ENCODE data around the gene SPECC1. TPM values are rescaled to one million over a fixed set of nuclear protein-coding genes. Genes with fewer than 3 reads are reported as not detected.

Gene SPECC1
- total RNA-seq, 1 experiment from 2014 or later = 43.5 TPM

- TF ChIP-seq, protein P1, sequence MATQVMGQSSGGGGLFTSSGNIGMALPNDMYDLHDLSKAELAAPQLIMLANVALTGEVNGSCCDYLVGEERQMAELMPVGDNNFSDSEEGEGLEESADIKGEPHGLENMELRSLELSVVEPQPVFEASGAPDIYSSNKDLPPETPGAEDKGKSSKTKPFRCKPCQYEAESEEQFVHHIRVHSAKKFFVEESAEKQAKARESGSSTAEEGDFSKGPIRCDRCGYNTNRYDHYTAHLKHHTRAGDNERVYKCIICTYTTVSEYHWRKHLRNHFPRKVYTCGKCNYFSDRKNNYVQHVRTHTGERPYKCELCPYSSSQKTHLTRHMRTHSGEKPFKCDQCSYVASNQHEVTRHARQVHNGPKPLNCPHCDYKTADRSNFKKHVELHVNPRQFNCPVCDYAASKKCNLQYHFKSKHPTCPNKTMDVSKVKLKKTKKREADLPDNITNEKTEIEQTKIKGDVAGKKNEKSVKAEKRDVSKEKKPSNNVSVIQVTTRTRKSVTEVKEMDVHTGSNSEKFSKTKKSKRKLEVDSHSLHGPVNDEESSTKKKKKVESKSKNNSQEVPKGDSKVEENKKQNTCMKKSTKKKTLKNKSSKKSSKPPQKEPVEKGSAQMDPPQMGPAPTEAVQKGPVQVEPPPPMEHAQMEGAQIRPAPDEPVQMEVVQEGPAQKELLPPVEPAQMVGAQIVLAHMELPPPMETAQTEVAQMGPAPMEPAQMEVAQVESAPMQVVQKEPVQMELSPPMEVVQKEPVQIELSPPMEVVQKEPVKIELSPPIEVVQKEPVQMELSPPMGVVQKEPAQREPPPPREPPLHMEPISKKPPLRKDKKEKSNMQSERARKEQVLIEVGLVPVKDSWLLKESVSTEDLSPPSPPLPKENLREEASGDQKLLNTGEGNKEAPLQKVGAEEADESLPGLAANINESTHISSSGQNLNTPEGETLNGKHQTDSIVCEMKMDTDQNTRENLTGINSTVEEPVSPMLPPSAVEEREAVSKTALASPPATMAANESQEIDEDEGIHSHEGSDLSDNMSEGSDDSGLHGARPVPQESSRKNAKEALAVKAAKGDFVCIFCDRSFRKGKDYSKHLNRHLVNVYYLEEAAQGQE (IDR thresholded peaks at IDR 0.05; ENCODE audit: low read depth) = no peak
- TF ChIP-seq, protein P2, sequence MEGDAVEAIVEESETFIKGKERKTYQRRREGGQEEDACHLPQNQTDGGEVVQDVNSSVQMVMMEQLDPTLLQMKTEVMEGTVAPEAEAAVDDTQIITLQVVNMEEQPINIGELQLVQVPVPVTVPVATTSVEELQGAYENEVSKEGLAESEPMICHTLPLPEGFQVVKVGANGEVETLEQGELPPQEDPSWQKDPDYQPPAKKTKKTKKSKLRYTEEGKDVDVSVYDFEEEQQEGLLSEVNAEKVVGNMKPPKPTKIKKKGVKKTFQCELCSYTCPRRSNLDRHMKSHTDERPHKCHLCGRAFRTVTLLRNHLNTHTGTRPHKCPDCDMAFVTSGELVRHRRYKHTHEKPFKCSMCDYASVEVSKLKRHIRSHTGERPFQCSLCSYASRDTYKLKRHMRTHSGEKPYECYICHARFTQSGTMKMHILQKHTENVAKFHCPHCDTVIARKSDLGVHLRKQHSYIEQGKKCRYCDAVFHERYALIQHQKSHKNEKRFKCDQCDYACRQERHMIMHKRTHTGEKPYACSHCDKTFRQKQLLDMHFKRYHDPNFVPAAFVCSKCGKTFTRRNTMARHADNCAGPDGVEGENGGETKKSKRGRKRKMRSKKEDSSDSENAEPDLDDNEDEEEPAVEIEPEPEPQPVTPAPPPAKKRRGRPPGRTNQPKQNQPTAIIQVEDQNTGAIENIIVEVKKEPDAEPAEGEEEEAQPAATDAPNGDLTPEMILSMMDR (IDR thresholded peaks at IDR 0.05 in 2 of 3, conservative IDR thresholded peaks at IDR 0.05 in 1 of 3; ENCODE audit: borderline replicate concordance in 1 of 3, insufficient read depth in 1 of 3, low read depth in 2 of 3, low read length in 2 of 3) = no peak
- TF ChIP-seq ZNF274 (IDR thresholded peaks at IDR 0.05; ENCODE audit: low read depth, low read length) (no peak), TCF7L2 (IDR thresholded peaks at IDR 0.05; ENCODE audit: borderline replicate concordance, extremely low read depth, insufficient read depth, insufficient read length) (no peak)
These were observed 105.3 kb downstream of the SPECC1 start (continued) for GRCh38 chr17:20114466-20114865.

- peak; percentile 90 for ATAC-seq
- ChIA-PET CTCF (interaction anchor here (0.8 to 5.5 kb wide), 4 partner anchors 108 to 754 kb away, joined by 3 to 74 read pairs (median 4); partner anchors contain the start of genes B9D1 and SPECC1), RAD21 (ENCODE audit: low non-redundant PET in 1 of 2, low total read pairs in 2 of 2, uncharacterized antibody in 2 of 2, unreplicated experiment in 2 of 2) (interaction anchor here (1.6 to 1.9 kb wide), 2 partner anchors 124 kb away, joined by 6 to 10 read pairs; no protein-coding TSS in a partner anchor), POLR2A (interaction anchor here (0.6 to 1.2 kb wide), 2 partner anchors 48 to 124 kb away, joined by 3 read pairs; no protein-coding TSS in a partner anchor)
- H2AFZ ChIP-seq (ENCODE audit: low read depth, low read length, poor library complexity, severe bottlenecking) = no peak overlapping the region
- peaks cover 2 to 3% of the 10 kb centered on the region in 2 experiments; a peak in 2 of 4 replicates for H3K4me1 ChIP-seq (ENCODE audit: control insufficient read depth in 1 of 2, insufficient read depth in 2 of 2, low read length in 2 of 2)
- TF ChIP-seq, protein P2 (IDR thresholded peaks at IDR 0.05 in 2 of 3, conservative IDR thresholded peaks at IDR 0.05 in 1 of 3; ENCODE audit: borderline replicate concordance in 1 of 3, insufficient read depth in 1 of 3, low read depth in 2 of 3, low read length in 2 of 3) = peak; percentile 77 to 83 (median 78)
- TF ChIP-seq RAD21 (IDR thresholded peaks at IDR 0.05; ENCODE audit: low read depth) = peak; percentile 78
- TF ChIP-seq CEBPB (IDR thresholded peaks at IDR 0.05; ENCODE audit: low read depth) = no peak
- intact Hi-C loops (cut with micrococcal nuclease) = loop anchor here (1.0 kb wide), 1 partner anchor 124 kb away; no protein-coding TSS in a partner anchor
- no peaks in the 10 kb centered on the region for H4K20me1 ChIP-seq (ENCODE audit: insufficient read depth)
- H3K79me2 ChIP-seq (ENCODE audit: insufficient read depth, low read length) = no peaks in the 10 kb centered on the region
- H3K27ac ChIP-seq (ENCODE audit: low read depth, low read length) = no peak overlapping the region
- no TSS peak for BruUV-seq (replicated peaks)
- H3K27me3 ChIP-seq (ENCODE audit: insufficient read depth, low read length) = 0 out of 2 replicates have a peak, but pooled peaks cover 4% of the 10 kb centered on the region
- no peaks in the 10 kb centered on the region for H3K9me2 ChIP-seq (ENCODE audit: insufficient read depth)
- no peak overlapping the region for H3K9ac ChIP-seq (ENCODE audit: low read length)
- peak overlapping the region; percentile 10; the same call in 1 of the 2 replicates for H3K4me2 ChIP-seq (ENCODE audit: low read length)
- peak; percentile 53 for DNase-seq (ENCODE audit: low read depth, low spot score)
- no peaks in the 10 kb centered on the region for H3K9me3 ChIP-seq (ENCODE audit: control insufficient read depth in 1 of 2, insufficient read depth in 1 of 2, low read depth in 1 of 2, low read length in 2 of 2)
- H3K36me3 ChIP-seq (ENCODE audit: control insufficient read depth in 1 of 2, insufficient read depth in 2 of 2, low read length in 2 of 2) = no peaks in the 10 kb centered on the region
- no peak overlapping the region for H3K4me3 ChIP-seq (replicated peaks in 1 of 2; ENCODE audit: low read depth in 1 of 2, low read length in 2 of 2)
These were observed 107.6 kb downstream of the SPECC1 start for GRCh38 chr17:20116683-20117309.

All from HCT116 (cell line).